Type B pancreatic cell (in vitro differentiated cells): ENCODE measurements around the gene SLC40A1. TPM values are rescaled to one million over a fixed set of nuclear protein-coding genes. Genes with fewer than 3 reads are reported as not detected.

ENCODE experiments used
- DNase-seq: peaks from one replicate; pipeline ENCODE4 v3.0.0; 2021; ENCODE audit warnings: mixed read lengths; ENCODE audit not compliant: unreplicated experiment; ENCODE audit errors: extremely low spot score
- H3K27ac Mint-ChIP-seq: 2 replicates; pipeline ENCODE4 v1.8.0; 2021; ENCODE audit warnings: mild to moderate bottlenecking, mixed read lengths
- H3K27me3 Mint-ChIP-seq: 2 replicates; pipeline ENCODE4 v1.8.0; 2021; ENCODE audit warnings: mixed read lengths
- H3K36me3 Mint-ChIP-seq: 2 replicates; pipeline ENCODE4 v1.8.0; 2021; ENCODE audit warnings: mixed read lengths
- H3K4me1 Mint-ChIP-seq: one replicate; pipeline ENCODE4 v1.8.0; 2021; ENCODE audit warnings: mixed read lengths; ENCODE audit not compliant: unreplicated experiment
- H3K4me3 Mint-ChIP-seq: 2 replicates; pipeline ENCODE4 v1.8.0; 2021; ENCODE audit warnings: mild to moderate bottlenecking, mixed read lengths
- H3K9me3 Mint-ChIP-seq: 2 replicates; pipeline ENCODE4 v1.8.0; 2021; ENCODE audit warnings: mixed read lengths
- CTCF ChIP-seq: fragments of 200-600 bp; sonication (generic); conservative IDR thresholded peaks from 2 replicates; pipeline ENCODE4 v1.5.0; 2021; ENCODE audit warnings: antibody characterized with exemption, mild to moderate bottlenecking
- total RNA-seq: library from RNA; stranded (reverse); gene quantifications from 2 replicates; pipeline ENCODE4 v1.2.1, GENCODE V29; 2021; ENCODE audit warnings: low replicate concordance

The SLC40A1 gene
- total RNA-seq, 1 donor from 2014 or later, result 23.0 TPM

- Mint-ChIP-seq H3K4me1 (peaks cover 4% of the 10 kb centered on the region), H3K27ac (no peak overlapping the region)
Measured at GRCh38 chr2:189542145-189542882, 38.3 kb downstream of the SLC40A1 start.

DNA sequence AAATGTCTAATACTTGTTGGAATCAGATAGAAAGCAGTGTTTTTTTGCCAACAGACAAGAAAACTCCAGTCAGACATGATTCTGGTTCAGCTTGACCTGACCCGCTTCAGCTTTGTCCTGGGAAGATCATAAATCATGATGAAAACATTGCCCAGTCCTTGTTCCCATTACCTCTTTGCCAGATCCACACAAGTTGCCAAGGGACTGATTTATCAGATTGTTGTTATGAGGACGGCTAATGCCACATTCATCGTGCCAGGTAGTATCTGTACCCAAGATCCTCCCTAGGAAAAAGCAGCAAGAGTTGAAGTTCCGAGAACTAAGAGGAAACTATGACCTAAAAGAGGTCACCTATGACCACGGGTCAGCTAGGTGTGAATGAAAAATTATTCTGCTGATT, 39.0 kb downstream of the SLC40A1 start:
- no peak overlapping the region for H3K27ac Mint-ChIP-seq
- peaks cover 4% of the 10 kb centered on the region for H3K4me1 Mint-ChIP-seq
- no peak for DNase-seq
- H3K27me3 Mint-ChIP-seq, result no peaks in the 10 kb centered on the region
- TF ChIP-seq CTCF, result no peak
- no peaks in the 10 kb centered on the region for H3K36me3 Mint-ChIP-seq
- H3K4me3 Mint-ChIP-seq, result no peak overlapping the region
- H3K9me3 Mint-ChIP-seq, result peaks cover 8% of the 10 kb centered on the region

More at GRCh38 chr2:189542145-189542882, 38.3 kb downstream of the SLC40A1 start:
- Mint-ChIP-seq H3K9me3 (peaks cover 8% of the 10 kb centered on the region), H3K4me3 (no peak overlapping the region), H3K36me3 (no peaks in the 10 kb centered on the region), H3K27me3 (no peaks in the 10 kb centered on the region)
- DNase-seq, result no peak
- no peak for TF ChIP-seq CTCF

GRCh38 chr2:189540551-189540950, 40.0 kb downstream of the SLC40A1 start:
- Mint-ChIP-seq H3K4me3 (no peak overlapping the region), H3K27ac (no peak overlapping the region), H3K27me3 (no peaks in the 10 kb centered on the region), H3K36me3 (no peaks in the 10 kb centered on the region), H3K9me3 (peaks cover 16% of the 10 kb centered on the region), H3K4me1 (peaks cover 4% of the 10 kb centered on the region)
- TF ChIP-seq CTCF, result no peak
- no peak for DNase-seq

GRCh38 chr2:189538402-189538801, 42.2 kb downstream of the SLC40A1 start:
- peaks cover 4% of the 10 kb centered on the region for H3K4me1 Mint-ChIP-seq
- no peak overlapping the region for H3K27ac Mint-ChIP-seq
- no peaks in the 10 kb centered on the region for H3K27me3 Mint-ChIP-seq
- peaks cover 18% of the 10 kb centered on the region for H3K9me3 Mint-ChIP-seq
- no peak for TF ChIP-seq CTCF
- no peak for DNase-seq
- no peaks in the 10 kb centered on the region for H3K36me3 Mint-ChIP-seq
- H3K4me3 Mint-ChIP-seq, result no peak overlapping the region

DNA sequence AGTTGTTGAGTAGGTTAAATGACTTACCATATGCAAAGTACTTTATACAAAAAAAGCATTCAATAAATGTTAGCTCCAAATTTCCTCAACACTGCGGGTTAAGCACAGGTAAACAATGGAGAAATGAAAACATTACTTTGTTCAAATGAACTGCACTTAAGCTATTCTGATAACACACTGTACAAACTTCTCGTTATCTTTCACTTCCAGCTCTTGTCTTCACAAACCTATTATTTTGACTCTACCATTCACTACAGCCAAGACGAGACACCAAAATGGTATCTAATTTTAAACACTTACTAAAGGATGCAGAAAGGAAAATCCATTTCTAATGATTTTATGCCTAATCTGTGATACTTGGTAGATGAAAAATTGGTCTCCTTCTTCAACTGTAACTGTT, 43.8 kb downstream of the SLC40A1 start:
- DNase-seq, result no peak
- Mint-ChIP-seq H3K27ac (no peak overlapping the region), H3K36me3 (no peaks in the 10 kb centered on the region), H3K27me3 (no peaks in the 10 kb centered on the region), H3K9me3 (peaks cover 13% of the 10 kb centered on the region), H3K4me3 (no peak overlapping the region), H3K4me1 (no peaks in the 10 kb centered on the region)
- TF ChIP-seq CTCF, result no peak
